Measurements from ENCODE around the gene HSF5. TPM values are rescaled to one million over a fixed set of nuclear protein-coding genes. Genes with fewer than 3 reads are reported as not detected.

Gene HSF5
- total RNA-seq, 1 experiment from 2014 or later, result not detected

GRCh38 chr17:58455491-58455890 is 32.7 kb downstream of the HSF5 start:
- Histone ChIP-seq H3K36me3 (ENCODE audit: control insufficient read depth in 1 of 2, insufficient read depth in 2 of 2, low read length in 2 of 2) (no peaks in the 10 kb centered on the region), H3K4me3 (replicated peaks in 1 of 2; ENCODE audit: low read depth in 1 of 2, low read length in 2 of 2) (no peak overlapping the region), H2AFZ (ENCODE audit: low read depth, low read length, poor library complexity, severe bottlenecking) (no peak overlapping the region), H3K9me2 (ENCODE audit: insufficient read depth) (no peaks in the 10 kb centered on the region), H3K4me1 (ENCODE audit: control insufficient read depth in 1 of 2, insufficient read depth in 2 of 2, low read length in 2 of 2) (peaks cover 0 to 4% of the 10 kb centered on the region in 2 experiments; a peak in 1 of 4 replicates), H3K9me3 (ENCODE audit: control insufficient read depth in 1 of 2, insufficient read depth in 1 of 2, low read depth in 1 of 2, low read length in 2 of 2) (no peaks in the 10 kb centered on the region), H3K79me2 (ENCODE audit: insufficient read depth, low read length) (no peaks in the 10 kb centered on the region), H3K4me2 (ENCODE audit: low read length) (no peak overlapping the region), H4K20me1 (ENCODE audit: insufficient read depth) (no peaks in the 10 kb centered on the region), H3K27ac (ENCODE audit: low read depth, low read length) (no peak overlapping the region), H3K9ac (ENCODE audit: low read length) (no peak overlapping the region), H3K27me3 (ENCODE audit: insufficient read depth, low read length) (no peaks in the 10 kb centered on the region)
- BruUV-seq (replicated peaks), result no TSS peak
- DNase-seq (ENCODE audit: low read depth, low spot score), result no peak
- ATAC-seq, result no peak
- ChIA-PET CTCF (interaction anchor here (1.0 kb wide), 2 partner anchors 138 to 255 kb away, joined by 3 to 4 read pairs; no protein-coding TSS in a partner anchor), RAD21 (ENCODE audit: low non-redundant PET in 1 of 2, low total read pairs in 2 of 2, uncharacterized antibody in 2 of 2, unreplicated experiment in 2 of 2) (no interaction called here), POLR2A (no interaction called here)
- intact Hi-C loops (cut with micrococcal nuclease), result no loop called here
- no peak for TF ChIP-seq RAD21 (IDR thresholded peaks at IDR 0.05; ENCODE audit: low read depth)
- TF ChIP-seq EZH2 (IDR thresholded peaks at IDR 0.05), result no peak
- no peak for TF ChIP-seq ZFX (IDR thresholded peaks at IDR 0.05)
- TF ChIP-seq ZNF274 (IDR thresholded peaks at IDR 0.05; ENCODE audit: low read depth, low read length), result no peak
- TF ChIP-seq REST (IDR thresholded peaks at IDR 0.05; ENCODE audit: low read depth), result no peak
- TF ChIP-seq MAX (IDR thresholded peaks at IDR 0.05), result no peak
- TF ChIP-seq EZH2phosphoT487 (IDR thresholded peaks at IDR 0.05; ENCODE audit: borderline replicate concordance), result no peak
- TF ChIP-seq POLR2AphosphoS5 (IDR thresholded peaks at IDR 0.05; ENCODE audit: low read depth, low read length), result no peak
- TF ChIP-seq YY1 (IDR thresholded peaks at IDR 0.05; ENCODE audit: extremely low read depth, insufficient replicate concordance, low read depth, low read length), result no peak
- no peak for TF ChIP-seq CTCF (IDR thresholded peaks at IDR 0.05 in 2 of 3, conservative IDR thresholded peaks at IDR 0.05 in 1 of 3; ENCODE audit: borderline replicate concordance in 1 of 3, insufficient read depth in 1 of 3, low read depth in 2 of 3, low read length in 2 of 3)
- no peak for TF ChIP-seq CBX3 (IDR thresholded peaks at IDR 0.05; ENCODE audit: low read depth)
- no peak for TF ChIP-seq TCF7L2 (IDR thresholded peaks at IDR 0.05; ENCODE audit: borderline replicate concordance, extremely low read depth, insufficient read depth, insufficient read length)
- TF ChIP-seq ELF1 (IDR thresholded peaks at IDR 0.05; ENCODE audit: borderline replicate concordance, low read depth), result no peak
- TF ChIP-seq FOSL1 (IDR thresholded peaks at IDR 0.05; ENCODE audit: low read depth), result no peak
- TF ChIP-seq SIN3A (IDR thresholded peaks at IDR 0.05; ENCODE audit: low read depth), result no peak
- TF ChIP-seq ZBTB33 (IDR thresholded peaks at IDR 0.05; ENCODE audit: extremely low read depth, insufficient replicate concordance, low read length), result no peak
